ENCODE results near the gene USP36.

DNA sequence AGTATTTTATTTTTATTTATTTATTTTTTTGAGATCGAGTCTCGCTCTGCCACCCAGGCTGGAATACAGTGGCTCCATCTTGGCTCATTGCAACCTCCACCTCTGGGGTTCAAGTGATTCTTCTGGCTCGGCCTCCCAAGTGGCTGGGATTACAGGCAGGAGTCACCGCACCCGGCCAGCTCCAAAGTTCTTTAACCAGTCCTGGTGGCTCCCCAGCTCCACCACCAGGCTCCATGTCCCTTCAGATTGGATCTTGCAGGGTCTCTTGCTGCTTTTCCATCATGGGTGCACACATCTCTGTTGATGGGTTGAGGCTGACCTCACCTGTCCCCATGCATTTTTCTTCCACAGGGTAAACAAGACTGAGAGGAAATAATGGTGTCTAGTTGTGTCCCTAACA lies 8.4 kb upstream of the USP36 start:
- TF ChIP-seq, protein P1, sequence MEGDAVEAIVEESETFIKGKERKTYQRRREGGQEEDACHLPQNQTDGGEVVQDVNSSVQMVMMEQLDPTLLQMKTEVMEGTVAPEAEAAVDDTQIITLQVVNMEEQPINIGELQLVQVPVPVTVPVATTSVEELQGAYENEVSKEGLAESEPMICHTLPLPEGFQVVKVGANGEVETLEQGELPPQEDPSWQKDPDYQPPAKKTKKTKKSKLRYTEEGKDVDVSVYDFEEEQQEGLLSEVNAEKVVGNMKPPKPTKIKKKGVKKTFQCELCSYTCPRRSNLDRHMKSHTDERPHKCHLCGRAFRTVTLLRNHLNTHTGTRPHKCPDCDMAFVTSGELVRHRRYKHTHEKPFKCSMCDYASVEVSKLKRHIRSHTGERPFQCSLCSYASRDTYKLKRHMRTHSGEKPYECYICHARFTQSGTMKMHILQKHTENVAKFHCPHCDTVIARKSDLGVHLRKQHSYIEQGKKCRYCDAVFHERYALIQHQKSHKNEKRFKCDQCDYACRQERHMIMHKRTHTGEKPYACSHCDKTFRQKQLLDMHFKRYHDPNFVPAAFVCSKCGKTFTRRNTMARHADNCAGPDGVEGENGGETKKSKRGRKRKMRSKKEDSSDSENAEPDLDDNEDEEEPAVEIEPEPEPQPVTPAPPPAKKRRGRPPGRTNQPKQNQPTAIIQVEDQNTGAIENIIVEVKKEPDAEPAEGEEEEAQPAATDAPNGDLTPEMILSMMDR (IDR thresholded peaks at IDR 0.05; ENCODE audit: low read depth, low read length, missing input control) = no peak
- no peak for TF ChIP-seq ZBTB33 (IDR thresholded peaks at IDR 0.05)
- no peak for TF ChIP-seq MAX (IDR thresholded peaks at IDR 0.05)
- TF ChIP-seq JUND (IDR thresholded peaks at IDR 0.05) = no peak
- TF ChIP-seq GABPA (IDR thresholded peaks at IDR 0.05 in 1 of 2, conservative IDR thresholded peaks at IDR 0.05 in 1 of 2) = no peak
- TF ChIP-seq REST (IDR thresholded peaks at IDR 0.05) = no peak
- TF ChIP-seq RAD21 (IDR thresholded peaks at IDR 0.05) = no peak
- no peak for TF ChIP-seq FOXA2 (IDR thresholded peaks at IDR 0.05)
- TF ChIP-seq SP1 (IDR thresholded peaks at IDR 0.05) = no peak
